ENCODE results near the gene FYCO1. TPM values are rescaled to one million over a fixed set of nuclear protein-coding genes. Genes with fewer than 3 reads are reported as not detected.

Gene FYCO1
- total RNA-seq, 2 donors from 2014 or later = 15.5 to 26.2 TPM

GRCh38 chr3:45907769-45908705 lies 87.6 kb downstream of the FYCO1 start:
- H3K27me3 Mint-ChIP-seq = no peaks in the 10 kb centered on the region

GRCh38 chr3:45906681-45907407 lies 88.8 kb downstream of the FYCO1 start:
- Mint-ChIP-seq H3K9me3 (no peaks in the 10 kb centered on the region), H3K4me1 (peaks cover 22% of the 10 kb centered on the region), H3K36me3 (ENCODE audit: low read depth) (no peaks in the 10 kb centered on the region), H3K27ac (no peak overlapping the region), H3K4me3 (no peak overlapping the region), H3K27me3 (no peaks in the 10 kb centered on the region)
- no peak for ATAC-seq (replicated peaks)

More at GRCh38 chr3:45907769-45908705, 87.6 kb downstream of the FYCO1 start:
- no peaks in the 10 kb centered on the region for H3K36me3 Mint-ChIP-seq (ENCODE audit: low read depth)
- H3K27ac Mint-ChIP-seq = no peak overlapping the region
- no peaks in the 10 kb centered on the region for H3K9me3 Mint-ChIP-seq
- peak; percentile 76 for ATAC-seq (replicated peaks)
- peak overlapping the region; percentile 17 for H3K4me3 Mint-ChIP-seq
- peaks cover 26% of the 10 kb centered on the region for H3K4me1 Mint-ChIP-seq

- no peak for ATAC-seq (replicated peaks)
- Mint-ChIP-seq H3K27me3 (no peaks in the 10 kb centered on the region), H3K27ac (no peak overlapping the region), H3K4me3 (no peak overlapping the region), H3K9me3 (no peaks in the 10 kb centered on the region), H3K4me1 (peaks cover 20% of the 10 kb centered on the region), H3K36me3 (ENCODE audit: low read depth) (no peaks in the 10 kb centered on the region)
Measured at GRCh38 chr3:45905755-45906154, 89.9 kb downstream of the FYCO1 start.

GRCh38 chr3:45904931-45905330 lies 90.7 kb downstream of the FYCO1 start:
- ATAC-seq (replicated peaks) = peak; percentile 76
- no peaks in the 10 kb centered on the region for H3K36me3 Mint-ChIP-seq (ENCODE audit: low read depth)
- no peak overlapping the region for H3K4me3 Mint-ChIP-seq
- no peaks in the 10 kb centered on the region for H3K9me3 Mint-ChIP-seq
- peaks cover 17% of the 10 kb centered on the region for H3K4me1 Mint-ChIP-seq
- no peaks in the 10 kb centered on the region for H3K27me3 Mint-ChIP-seq
- no peak overlapping the region for H3K27ac Mint-ChIP-seq

GRCh38 chr3:45896956-45897355 lies 98.7 kb downstream of the FYCO1 start:
- Mint-ChIP-seq H3K36me3 (ENCODE audit: low read depth) (no peaks in the 10 kb centered on the region), H3K4me1 (no peaks in the 10 kb centered on the region), H3K27ac (no peak overlapping the region), H3K4me3 (no peak overlapping the region), H3K27me3 (peaks cover 3% of the 10 kb centered on the region), H3K9me3 (no peaks in the 10 kb centered on the region)
- ATAC-seq (replicated peaks) = no peak

- Mint-ChIP-seq H3K4me1 (no peaks in the 10 kb centered on the region), H3K9me3 (no peaks in the 10 kb centered on the region), H3K4me3 (no peak overlapping the region), H3K27me3 (peaks cover 3% of the 10 kb centered on the region), H3K27ac (no peak overlapping the region), H3K36me3 (ENCODE audit: low read depth) (no peaks in the 10 kb centered on the region)
- ATAC-seq (replicated peaks) = no peak
Measured at GRCh38 chr3:45895686-45896468, 99.7 kb downstream of the FYCO1 start.

- Mint-ChIP-seq H3K27ac (no peak overlapping the region), H3K4me1 (no peaks in the 10 kb centered on the region), H3K4me3 (peak overlapping the region; percentile 9), H3K9me3 (no peaks in the 10 kb centered on the region), H3K36me3 (ENCODE audit: low read depth) (no peaks in the 10 kb centered on the region), H3K27me3 (peaks cover 3% of the 10 kb centered on the region)
- ATAC-seq (replicated peaks) = no peak
Measured at GRCh38 chr3:45894015-45894414, 101.6 kb downstream of the FYCO1 start.

GRCh38 chr3:45892161-45892560 lies 103.5 kb downstream of the FYCO1 start:
- no peaks in the 10 kb centered on the region for H3K9me3 Mint-ChIP-seq
- H3K27me3 Mint-ChIP-seq = peaks cover 3% of the 10 kb centered on the region
- H3K4me3 Mint-ChIP-seq = no peak overlapping the region
- H3K4me1 Mint-ChIP-seq = no peaks in the 10 kb centered on the region
- no peaks in the 10 kb centered on the region for H3K36me3 Mint-ChIP-seq (ENCODE audit: low read depth)
- H3K27ac Mint-ChIP-seq = no peak overlapping the region
- no peak for ATAC-seq (replicated peaks)

GRCh38 chr3:45890405-45890804 lies 105.2 kb downstream of the FYCO1 start:
- no peak overlapping the region for H3K27ac Mint-ChIP-seq
- peaks cover 3% of the 10 kb centered on the region for H3K27me3 Mint-ChIP-seq
- H3K36me3 Mint-ChIP-seq (ENCODE audit: low read depth) = no peaks in the 10 kb centered on the region
- no peak for ATAC-seq (replicated peaks)
- no peaks in the 10 kb centered on the region for H3K4me1 Mint-ChIP-seq
- H3K9me3 Mint-ChIP-seq = no peaks in the 10 kb centered on the region
- H3K4me3 Mint-ChIP-seq = peak overlapping the region; percentile 20

GRCh38 chr3:45889337-45889736 lies 106.3 kb downstream of the FYCO1 start:
- Mint-ChIP-seq H3K36me3 (ENCODE audit: low read depth) (no peaks in the 10 kb centered on the region), H3K4me3 (no peak overlapping the region), H3K27me3 (peaks cover 4% of the 10 kb centered on the region), H3K4me1 (peaks cover 8% of the 10 kb centered on the region), H3K27ac (no peak overlapping the region), H3K9me3 (no peaks in the 10 kb centered on the region)
- no peak for ATAC-seq (replicated peaks)

GRCh38 chr3:45887759-45888511 lies 107.7 kb downstream of the FYCO1 start:
- Mint-ChIP-seq H3K27ac (no peak overlapping the region), H3K36me3 (ENCODE audit: low read depth) (no peaks in the 10 kb centered on the region), H3K4me3 (no peak overlapping the region), H3K4me1 (peaks cover 10% of the 10 kb centered on the region), H3K9me3 (no peaks in the 10 kb centered on the region), H3K27me3 (peaks cover 13% of the 10 kb centered on the region)
- ATAC-seq (replicated peaks) = peak; percentile 26

- Mint-ChIP-seq H3K27me3 (peaks cover 13% of the 10 kb centered on the region), H3K4me1 (peaks cover 10% of the 10 kb centered on the region), H3K4me3 (no peak overlapping the region), H3K27ac (no peak overlapping the region), H3K9me3 (no peaks in the 10 kb centered on the region), H3K36me3 (ENCODE audit: low read depth) (no peaks in the 10 kb centered on the region)
- peak; percentile 33 for ATAC-seq (replicated peaks)
Measured at GRCh38 chr3:45887285-45887684, 108.3 kb downstream of the FYCO1 start.

GRCh38 chr3:45885979-45886705 lies 109.5 kb downstream of the FYCO1 start, which contains the start of gene CCR9:
Gene CCR9 (plus strand): TSS chr3:45886543. CDS start chr3:45894934, 8,391 bp downstream.
- peaks cover 13% of the 10 kb centered on the region for H3K27me3 Mint-ChIP-seq
- no peak for ATAC-seq (replicated peaks)
- no peaks in the 10 kb centered on the region for H3K9me3 Mint-ChIP-seq
- no peaks in the 10 kb centered on the region for H3K36me3 Mint-ChIP-seq (ENCODE audit: low read depth)
- H3K27ac Mint-ChIP-seq = no peak within 1 kb of the TSS
- no peak within 1 kb of the TSS for H3K4me3 Mint-ChIP-seq
- H3K4me1 Mint-ChIP-seq = peaks cover 14% of the 10 kb centered on the region

Measured in activated T-helper 17 cell treated with anti-CD3 and anti-CD28 coated beads, Interleukin-2, amount 50 U/mL, for 72 hours (primary cell).